MM.1S (cell line): Measurements from ENCODE around the gene JUND.

Experiments
- EZH2 ChIP-seq: fragments of 300-600 bp; sonication (generic); optimal IDR thresholded peaks from 2 replicates; pipeline ENCODE3; 2017; ENCODE audit warnings: low read depth, mild to moderate bottlenecking, antibody characterized with exemption, low read length, mixed read lengths
- EZH2phosphoT487 ChIP-seq: fragments of 300-600 bp; sonication (generic); IDR thresholded peaks from 2 replicates; pipeline ENCODE4 v1.6.1; 2018; ENCODE audit warnings: antibody characterized with exemption, low read length
- TF ChIP-seq, protein P1 (sequence below): fragments of 300-600 bp; sonication (generic); IDR thresholded peaks from 2 replicates; pipeline ENCODE4 v1.5.1; 2016; ENCODE audit warnings: antibody characterized with exemption, low read length, mixed read lengths

DNA sequence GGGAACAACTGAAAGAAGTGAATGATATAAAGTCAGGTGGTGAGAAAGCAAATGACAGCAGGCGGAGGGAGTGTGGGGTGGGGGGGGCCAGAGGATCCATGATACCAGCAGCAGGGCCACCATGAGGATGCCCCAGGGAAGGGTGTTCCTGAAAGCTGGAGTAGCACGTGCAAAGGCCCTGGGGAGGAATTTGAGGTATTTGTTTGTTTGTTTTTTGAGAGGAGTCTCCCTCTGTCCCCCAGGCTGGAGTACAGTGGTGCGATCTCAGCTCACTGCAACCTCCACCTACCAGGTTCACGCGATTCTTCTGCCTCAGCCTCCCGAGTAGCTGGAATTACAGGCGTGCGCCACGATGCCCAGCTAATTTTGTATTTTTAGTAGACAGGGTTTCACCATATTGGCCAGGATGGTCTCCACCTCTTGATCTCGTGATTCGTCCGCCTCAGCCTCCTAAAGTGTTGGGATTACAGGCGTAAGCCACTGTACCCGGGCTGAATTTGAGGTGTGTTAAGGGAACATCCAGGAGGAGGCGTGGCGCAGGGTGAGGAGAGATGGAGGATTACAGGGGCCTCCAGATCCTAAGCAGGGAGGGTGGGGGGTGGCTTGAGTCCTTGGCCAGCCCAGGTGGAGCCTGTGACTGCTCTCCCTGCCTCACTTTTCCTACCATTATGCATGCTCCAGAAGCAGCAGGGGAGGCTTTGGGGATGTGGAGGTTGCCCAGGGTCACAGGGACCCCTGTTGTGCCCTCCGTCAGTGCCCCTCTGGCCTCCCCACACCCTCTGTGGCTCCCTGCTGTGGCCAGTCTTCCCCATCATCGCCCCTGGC lies 12.4 kb upstream of the JUND start:
- TF ChIP-seq, protein P1, sequence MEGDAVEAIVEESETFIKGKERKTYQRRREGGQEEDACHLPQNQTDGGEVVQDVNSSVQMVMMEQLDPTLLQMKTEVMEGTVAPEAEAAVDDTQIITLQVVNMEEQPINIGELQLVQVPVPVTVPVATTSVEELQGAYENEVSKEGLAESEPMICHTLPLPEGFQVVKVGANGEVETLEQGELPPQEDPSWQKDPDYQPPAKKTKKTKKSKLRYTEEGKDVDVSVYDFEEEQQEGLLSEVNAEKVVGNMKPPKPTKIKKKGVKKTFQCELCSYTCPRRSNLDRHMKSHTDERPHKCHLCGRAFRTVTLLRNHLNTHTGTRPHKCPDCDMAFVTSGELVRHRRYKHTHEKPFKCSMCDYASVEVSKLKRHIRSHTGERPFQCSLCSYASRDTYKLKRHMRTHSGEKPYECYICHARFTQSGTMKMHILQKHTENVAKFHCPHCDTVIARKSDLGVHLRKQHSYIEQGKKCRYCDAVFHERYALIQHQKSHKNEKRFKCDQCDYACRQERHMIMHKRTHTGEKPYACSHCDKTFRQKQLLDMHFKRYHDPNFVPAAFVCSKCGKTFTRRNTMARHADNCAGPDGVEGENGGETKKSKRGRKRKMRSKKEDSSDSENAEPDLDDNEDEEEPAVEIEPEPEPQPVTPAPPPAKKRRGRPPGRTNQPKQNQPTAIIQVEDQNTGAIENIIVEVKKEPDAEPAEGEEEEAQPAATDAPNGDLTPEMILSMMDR = no peak
- TF ChIP-seq EZH2phosphoT487 = no peak
- no peak for TF ChIP-seq EZH2
